Measurements from ENCODE around the gene SDF2L1.

GRCh38 chr22:21621025-21621424, 21.1 kb upstream of the SDF2L1 start:
- TF ChIP-seq CTCF (IDR thresholded peaks at IDR 0.05) (no peak), POLR2AphosphoS5 (IDR thresholded peaks at IDR 0.05) (no peak), POLR2A (IDR thresholded peaks at IDR 0.05) (no peak)

All from prostate gland (tissue), 2 donors.